ENCODE measurements around the gene FRS3.

FRS3 gene

GRCh38 chr6:41729624-41730023 is 50.1 kb downstream of the FRS3 start:
- DNase-seq: no peak

GRCh38 chr6:41728954-41729353 is 50.7 kb downstream of the FRS3 start:
- no peak for DNase-seq

GRCh38 chr6:41728073-41728936 is 51.4 kb downstream of the FRS3 start:
- peak in 25 of 58 donors; percentile 13 to 92 (median 53) for DNase-seq

GRCh38 chr6:41727705-41728072 is 52.0 kb downstream of the FRS3 start:
- DNase-seq: no peak

DNA sequence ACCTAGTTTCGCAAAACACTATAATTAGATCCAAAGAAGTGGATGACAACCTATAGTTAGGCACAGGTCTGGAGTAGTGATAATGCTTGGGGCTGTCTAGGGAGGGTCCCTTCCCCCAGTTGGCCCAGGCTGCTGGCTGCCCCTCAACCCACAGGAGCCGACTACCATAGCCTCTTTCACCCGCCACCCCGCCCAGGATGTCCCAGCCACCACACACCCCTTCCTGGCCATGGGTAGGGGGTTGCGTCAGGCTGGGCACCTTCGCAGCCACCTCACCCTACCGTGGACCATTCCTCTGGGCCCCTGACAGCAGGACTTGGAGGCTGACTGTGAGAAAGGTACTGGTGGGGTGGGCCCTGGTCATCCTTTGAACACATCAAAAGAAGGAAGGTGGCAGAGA is 52.8 kb downstream of the FRS3 start:
- no peak for DNase-seq

DNA sequence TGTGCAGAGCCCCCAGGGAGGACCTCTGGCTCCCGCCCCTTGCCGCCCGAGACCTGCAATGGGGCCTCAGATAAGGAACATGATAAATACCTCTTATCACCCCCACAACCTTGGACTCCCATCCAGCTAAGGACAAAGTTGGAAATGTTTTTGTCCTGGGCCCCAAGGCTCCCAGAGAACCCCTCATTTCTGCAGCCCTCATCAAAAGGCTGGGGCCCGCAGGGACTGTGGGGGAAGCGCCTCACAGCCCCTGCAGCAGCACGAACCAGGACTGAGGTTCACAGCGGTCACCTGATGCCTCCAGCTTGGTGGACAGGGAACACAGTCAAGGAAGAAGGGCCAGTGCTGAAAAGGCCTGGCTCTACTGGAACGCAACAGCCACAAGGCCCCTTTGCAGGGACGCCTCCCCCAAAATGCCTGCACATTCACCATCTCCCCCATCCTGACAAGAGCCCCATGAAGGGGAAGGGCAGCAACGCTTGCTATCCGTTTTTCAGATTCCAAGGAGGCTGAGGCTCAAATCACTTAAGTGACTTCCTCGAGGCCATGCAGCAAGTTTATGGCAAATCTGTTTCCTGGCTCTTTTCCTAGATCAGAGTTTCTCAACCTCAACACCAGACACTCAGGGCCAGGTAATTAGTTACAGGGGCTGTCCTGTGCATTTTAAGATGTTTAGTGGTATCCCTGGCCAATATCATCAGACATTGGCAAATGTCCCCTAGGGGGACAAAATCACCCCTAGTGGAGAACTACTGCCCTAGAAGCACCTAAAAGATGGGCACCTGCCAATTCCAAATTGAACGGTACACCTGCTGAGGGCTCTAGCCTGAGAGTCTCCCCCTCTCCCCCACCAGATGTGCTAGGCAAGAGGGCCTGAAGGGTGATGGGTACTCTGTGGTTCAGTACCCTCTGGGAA is 54.9 kb downstream of the FRS3 start:
- DNase-seq: no peak

- DNase-seq: no peak
These were observed 55.5 kb downstream of the FRS3 start for GRCh38 chr6:41724228-41724580.

DNA sequence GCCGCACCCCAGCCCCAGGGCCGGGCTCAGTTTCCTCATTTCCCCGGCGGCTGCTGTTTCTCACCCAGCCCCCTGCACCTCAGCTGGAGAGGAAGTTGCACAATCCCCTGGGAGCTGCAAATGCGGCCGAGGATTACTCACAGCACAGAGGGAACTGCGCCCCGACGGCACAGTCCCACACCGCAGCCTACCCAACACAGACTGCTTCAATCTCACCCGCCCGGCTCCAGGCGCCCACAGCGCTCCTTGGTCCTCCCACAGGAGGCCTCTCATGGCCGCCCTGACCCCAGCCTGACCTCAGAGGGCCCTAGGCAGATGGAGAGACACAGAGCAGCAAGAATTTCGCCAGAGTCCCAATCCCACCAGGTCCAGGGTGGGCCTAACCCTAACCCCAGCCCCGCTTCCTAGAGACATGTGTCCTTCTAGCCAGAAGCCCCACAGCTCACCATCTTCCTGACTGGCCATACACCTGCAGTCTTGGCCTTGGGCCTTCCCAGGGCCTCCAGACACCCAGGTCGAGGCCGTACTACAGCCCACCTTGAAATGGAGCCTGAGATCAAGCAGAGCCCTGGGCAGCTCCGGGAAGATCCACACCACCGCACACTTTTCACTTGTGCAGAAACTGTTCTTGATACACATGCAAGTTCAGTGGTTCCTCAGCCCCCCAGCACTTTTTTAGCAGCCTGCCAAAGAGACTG is 56.0 kb downstream of the FRS3 start:
- DNase-seq: peak in 36 of 58 donors; percentile 13 to 70 (median 34)

- no peak for DNase-seq
These were observed 56.7 kb downstream of the FRS3 start for GRCh38 chr6:41722969-41723529.

DNA sequence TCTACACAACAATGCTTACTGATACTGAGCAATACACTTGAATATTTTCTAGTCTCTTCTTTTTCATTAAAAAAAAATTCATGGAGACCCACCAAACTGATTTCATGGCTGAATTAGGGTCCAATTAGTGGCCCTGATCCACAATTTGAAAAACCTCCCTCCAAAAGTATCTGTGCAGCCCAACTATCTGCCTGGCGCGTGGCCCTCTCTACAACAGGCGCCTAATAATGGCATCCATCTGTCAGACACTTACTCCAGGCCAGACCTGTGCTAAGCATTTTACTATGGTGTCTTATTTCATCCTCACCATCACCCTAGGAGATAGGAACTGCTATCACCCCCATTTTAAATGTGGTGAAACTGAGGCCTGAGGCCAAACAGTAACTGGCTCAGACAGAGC is 58.3 kb downstream of the FRS3 start:
- no peak for DNase-seq

DNA sequence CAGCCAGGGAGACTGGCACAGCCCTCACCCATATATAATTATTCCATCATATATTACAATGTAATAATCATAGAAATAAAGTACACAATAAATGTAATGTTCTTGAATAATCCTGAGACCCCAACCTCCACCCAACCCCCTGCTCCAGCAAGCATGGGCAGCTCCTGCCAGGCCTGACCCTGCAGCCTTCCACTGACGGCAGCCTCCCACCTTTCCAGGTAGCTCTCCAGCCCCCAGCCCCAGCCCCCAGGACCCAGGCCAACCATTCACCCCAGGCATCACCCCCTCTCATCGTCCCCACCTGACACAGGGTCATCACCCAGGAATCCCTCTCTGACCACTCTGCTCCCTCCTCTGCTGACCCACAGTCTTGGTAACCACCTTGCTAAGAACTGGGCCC is 58.9 kb downstream of the FRS3 start:
- DNase-seq: no peak

GRCh38 chr6:41720262-41720620 is 59.5 kb downstream of the FRS3 start:
- DNase-seq: no peak
